Heart left ventricle (tissue), 13 donors: Measurements from ENCODE around the gene FGFR4.

ENCODE experiments used
- POLR2A ChIP-seq, 2 donors: fragments of 450-650 bp; IDR thresholded peaks; one replicate each; pipeline ENCODE4 v1.6.1; 2017; ENCODE audit warnings: antibody characterized with exemption in 2 of 2, mild to moderate bottlenecking in 2 of 2, moderate library complexity in 2 of 2
- TF ChIP-seq, protein P1 (sequence below), 12 donors: fragments of 200-600 bp; sonication (generic) in 4 of 12; IDR thresholded peaks; one replicate each; pipeline versions ENCODE4 v1.5.0 to v1.8.0; 2018 to 2022; ENCODE audit warnings: antibody characterized with exemption in 12 of 12, mild to moderate bottlenecking in 5 of 12
- donor health status: ischemic (EF 13 %, LVEDD 7.1; RV severe dilation, severe dysfunction).
- donor health status: DM: no; HTN: yes; CAD: no.
- donor health status: DM: no; HTN: no; CAD: no.
- donor health status: ischemic (EF 25% LVEDD 6.9; RV normal size, moderate dysfunction).
- donor health status: ischemic (EF 25% LVEDD 5.7; RV mildly dilated, moderate dysfunction).
- donor health status: ischemic (EF 35%, LVEDD 5.7; RV mildly dilated, moderate dysfunction).
- donor health status: nonischemic (EF 11% LVEDD 7.7; RV severe dilation, severe dysfunction).
- donor health status: DM: yes; HTN: yes; CAD: no.
- donor health status: PGD.
- donor health status: ischemic (EF 29% LVEDD 5.4; RV normal size, mild dysfunction).
- donor health status: nonischemic (EF 23%, LVEDD 6.1; RV moderate dilation, normal function).

DNA sequence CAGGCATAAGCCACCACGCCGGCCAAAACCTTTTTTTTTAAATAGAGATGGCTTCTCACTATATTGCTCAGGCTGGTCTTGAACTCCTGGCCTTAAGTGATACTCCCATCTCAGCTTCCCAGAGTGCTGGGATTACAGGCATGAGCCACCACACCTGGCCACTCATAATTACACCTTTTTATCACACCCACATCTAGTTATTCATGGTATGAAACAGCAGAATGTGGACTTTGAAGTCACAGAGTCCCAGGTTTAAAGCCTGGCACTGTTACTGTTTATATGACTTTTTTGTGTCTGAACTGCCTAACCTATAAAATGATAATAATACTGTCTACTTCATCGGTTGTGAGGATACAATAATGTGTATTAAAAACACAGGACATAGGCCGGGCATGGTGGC is 41.1 kb upstream of the FGFR4 start:
- TF ChIP-seq, protein P1, sequence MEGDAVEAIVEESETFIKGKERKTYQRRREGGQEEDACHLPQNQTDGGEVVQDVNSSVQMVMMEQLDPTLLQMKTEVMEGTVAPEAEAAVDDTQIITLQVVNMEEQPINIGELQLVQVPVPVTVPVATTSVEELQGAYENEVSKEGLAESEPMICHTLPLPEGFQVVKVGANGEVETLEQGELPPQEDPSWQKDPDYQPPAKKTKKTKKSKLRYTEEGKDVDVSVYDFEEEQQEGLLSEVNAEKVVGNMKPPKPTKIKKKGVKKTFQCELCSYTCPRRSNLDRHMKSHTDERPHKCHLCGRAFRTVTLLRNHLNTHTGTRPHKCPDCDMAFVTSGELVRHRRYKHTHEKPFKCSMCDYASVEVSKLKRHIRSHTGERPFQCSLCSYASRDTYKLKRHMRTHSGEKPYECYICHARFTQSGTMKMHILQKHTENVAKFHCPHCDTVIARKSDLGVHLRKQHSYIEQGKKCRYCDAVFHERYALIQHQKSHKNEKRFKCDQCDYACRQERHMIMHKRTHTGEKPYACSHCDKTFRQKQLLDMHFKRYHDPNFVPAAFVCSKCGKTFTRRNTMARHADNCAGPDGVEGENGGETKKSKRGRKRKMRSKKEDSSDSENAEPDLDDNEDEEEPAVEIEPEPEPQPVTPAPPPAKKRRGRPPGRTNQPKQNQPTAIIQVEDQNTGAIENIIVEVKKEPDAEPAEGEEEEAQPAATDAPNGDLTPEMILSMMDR (IDR thresholded peaks at IDR 0.05) = no peak
- TF ChIP-seq POLR2A (IDR thresholded peaks at IDR 0.05) = no peak
